ENCODE data around the gene TMEM178B.
A peak's percentile ranks its signal among the peaks of the same experiment; 100 is the strongest.

DNA sequence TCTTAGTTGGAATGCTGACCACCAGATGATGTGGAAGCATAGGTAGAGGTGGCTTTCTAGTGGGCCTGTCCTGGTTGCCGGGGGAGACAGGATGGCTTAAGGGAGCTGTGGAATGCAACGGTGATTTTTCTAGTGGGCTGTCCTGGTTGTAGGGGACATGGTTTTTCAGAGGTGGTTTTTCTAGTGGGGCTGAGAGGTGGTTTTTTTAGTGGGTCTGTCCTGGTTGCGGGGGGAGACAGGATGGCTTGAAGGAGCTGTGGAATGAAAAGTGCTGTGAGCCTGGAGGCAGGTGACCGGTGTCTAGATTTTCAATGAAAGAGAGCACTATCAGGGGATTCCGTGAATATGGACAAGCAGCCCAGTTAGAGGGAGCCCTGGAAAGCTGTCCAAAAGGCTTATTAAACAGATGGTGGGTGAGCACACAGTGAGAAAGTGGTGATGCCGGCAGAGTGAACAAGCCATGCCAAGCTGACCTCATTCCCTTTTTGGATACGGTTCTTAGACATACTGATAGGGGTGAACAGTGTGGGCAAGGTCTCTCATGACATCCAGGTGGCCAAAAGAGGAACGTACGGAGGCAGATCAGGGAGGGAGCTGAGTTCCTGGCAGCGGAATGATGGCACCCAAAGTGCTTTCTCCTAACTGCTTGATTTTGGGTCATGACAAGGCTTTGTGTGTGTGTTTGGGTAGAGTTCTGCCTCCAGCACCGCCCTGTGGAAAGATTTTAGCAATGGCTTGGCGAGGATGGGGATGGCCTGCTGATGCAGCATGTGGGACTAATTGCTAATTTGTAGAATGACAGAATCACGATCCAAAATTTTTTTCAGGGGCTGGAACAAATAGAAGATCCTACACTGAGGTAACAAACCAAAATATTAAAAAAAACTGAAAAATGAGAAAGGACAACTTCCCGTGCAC, 126.6 kb downstream of the TMEM178B start:
- TF ChIP-seq, protein P1, sequence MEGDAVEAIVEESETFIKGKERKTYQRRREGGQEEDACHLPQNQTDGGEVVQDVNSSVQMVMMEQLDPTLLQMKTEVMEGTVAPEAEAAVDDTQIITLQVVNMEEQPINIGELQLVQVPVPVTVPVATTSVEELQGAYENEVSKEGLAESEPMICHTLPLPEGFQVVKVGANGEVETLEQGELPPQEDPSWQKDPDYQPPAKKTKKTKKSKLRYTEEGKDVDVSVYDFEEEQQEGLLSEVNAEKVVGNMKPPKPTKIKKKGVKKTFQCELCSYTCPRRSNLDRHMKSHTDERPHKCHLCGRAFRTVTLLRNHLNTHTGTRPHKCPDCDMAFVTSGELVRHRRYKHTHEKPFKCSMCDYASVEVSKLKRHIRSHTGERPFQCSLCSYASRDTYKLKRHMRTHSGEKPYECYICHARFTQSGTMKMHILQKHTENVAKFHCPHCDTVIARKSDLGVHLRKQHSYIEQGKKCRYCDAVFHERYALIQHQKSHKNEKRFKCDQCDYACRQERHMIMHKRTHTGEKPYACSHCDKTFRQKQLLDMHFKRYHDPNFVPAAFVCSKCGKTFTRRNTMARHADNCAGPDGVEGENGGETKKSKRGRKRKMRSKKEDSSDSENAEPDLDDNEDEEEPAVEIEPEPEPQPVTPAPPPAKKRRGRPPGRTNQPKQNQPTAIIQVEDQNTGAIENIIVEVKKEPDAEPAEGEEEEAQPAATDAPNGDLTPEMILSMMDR (IDR thresholded peaks at IDR 0.05), result no peak
- peak in 1 of 2 donors; percentile 5 for TF ChIP-seq POLR2A (IDR thresholded peaks at IDR 0.05)

Data from thyroid gland (tissue), 4 donors.